Activated CD4-positive, CD25-positive, alpha-beta regulatory T cell treated with anti-CD3 and anti-CD28 coated beads, Interleukin-2, amount 50 U/mL, for 24 hours (primary cell): Measurements from ENCODE around the gene THNSL1.

ENCODE experiments used
- ATAC-seq, 2 donors: fragments of 150-1000 bp; cut with Tn5 transposase; one replicate each; pipeline ENCODE4 v1.10.0; 2021; ENCODE audit warnings: mild to moderate bottlenecking in 1 of 2, moderate library complexity in 1 of 2

Gene THNSL1

GRCh38 chr10:25061711-25062449 is 45.5 kb downstream of the THNSL1 start:
- peak in 1 of 2 donors; percentile 14 for ATAC-seq

GRCh38 chr10:25063157-25063556 is 46.7 kb downstream of the THNSL1 start:
- no peak for ATAC-seq

- ATAC-seq, result no peak
These were observed 47.2 kb downstream of the THNSL1 start for GRCh38 chr10:25063644-25064043.

- no peak for ATAC-seq
These were observed 48.0 kb downstream of the THNSL1 start for GRCh38 chr10:25064401-25064800.

- no peak for ATAC-seq
These were observed 49.5 kb downstream of the THNSL1 start for GRCh38 chr10:25065761-25066476.

- no peak for ATAC-seq
These were observed 52.0 kb downstream of the THNSL1 start for GRCh38 chr10:25068152-25069058.

GRCh38 chr10:25071227-25071626 is 54.8 kb downstream of the THNSL1 start:
- ATAC-seq, result no peak

GRCh38 chr10:25072786-25073185 is 56.4 kb downstream of the THNSL1 start:
- ATAC-seq, result no peak

GRCh38 chr10:25075825-25076224 is 59.4 kb downstream of the THNSL1 start:
- no peak for ATAC-seq
